H1 (cell line): ENCODE results near the gene FSIP1. TPM values are rescaled to one million over a fixed set of nuclear protein-coding genes. Genes with fewer than 3 reads are reported as not detected.

Source experiments
- CTCF ChIP-seq, 3 experiments: IDR thresholded peaks; 1 replicate in 2 of 3; 2 replicates in 1 of 3; pipeline versions ENCODE4 v1.5.1 to v1.6.1; 2011; ENCODE audit warnings: low read length in 3 of 3, mild to moderate bottlenecking in 3 of 3, inconsistent platforms in 2 of 3, low read depth in 1 of 3, moderate library complexity in 1 of 3; ENCODE audit not compliant: insufficient read depth in 1 of 3; ENCODE audit errors: control extremely low read depth in 1 of 3
- polyA plus RNA-seq, 7 experiments: library from polyadenylated mRNA; depleted of rRNA in 3 of 7; stranded (reverse) in 5 of 7; unstranded in 2 of 7; fragments of >200 nt in 5 of 7; fragments of 200-250 nt in 2 of 7; gene quantifications; 1 replicate in 5 of 7; 2 replicates in 1 of 7; 4 replicates in 1 of 7; pipeline versions ENCODE4 v1.2.1 to v1.2.3, GENCODE V29; 2011 to 2013; ENCODE audit warnings: missing spikeins in 2 of 7, mixed read lengths in 2 of 7
- total RNA-seq: library from RNA; stranded (reverse); fragmentation: NEBNext Ultra II Directional; extraction: Animal tissue kit (Norgen Biotek cat#: 25700); gene quantifications from 2 replicates; pipeline ENCODE4 v1.2.1, GENCODE V29; 2021

The FSIP1 gene
- total and polyA plus RNA-seq, 2 of the 8 experiments (the other 6 are each of a cell fraction or from before 2014, with no cell fraction given) = 0.18 to 1.3 TPM

DNA sequence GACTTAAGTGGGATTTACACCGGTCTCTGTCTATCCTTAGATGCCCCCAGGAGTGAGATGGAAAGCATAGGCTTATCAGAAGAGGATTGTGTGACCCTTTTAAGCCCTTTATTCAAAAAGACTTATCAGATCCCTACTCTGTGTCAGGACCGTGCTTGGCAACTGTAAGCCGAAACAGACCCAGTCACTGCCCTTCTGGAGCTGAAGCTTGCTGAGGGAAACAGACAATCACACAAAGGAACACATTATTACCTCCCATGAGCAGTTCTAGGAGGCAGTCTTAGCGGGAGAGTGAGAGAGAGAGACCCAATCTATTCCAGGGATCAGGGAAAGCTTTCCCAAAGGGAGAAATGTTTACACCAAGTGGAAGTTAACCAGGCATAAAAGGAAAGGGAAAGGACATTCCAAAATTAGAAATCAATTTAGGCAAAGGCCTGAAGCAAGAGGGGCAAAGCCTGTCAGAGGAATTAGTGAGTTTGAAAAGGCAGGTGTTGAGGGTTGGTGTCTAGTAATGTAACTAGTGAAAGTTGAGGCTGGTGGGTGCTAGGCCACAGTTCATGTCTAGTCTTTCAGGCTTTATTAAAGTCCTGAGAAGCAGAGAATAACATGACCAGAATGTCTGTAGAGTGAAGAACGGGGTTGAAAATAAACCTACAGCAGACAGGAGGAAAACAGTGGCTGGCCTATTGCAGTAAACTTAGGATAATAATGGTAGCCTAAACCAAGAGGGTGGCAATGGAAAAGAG, 115.1 kb downstream of the FSIP1 start (continued):
- no peak for TF ChIP-seq CTCF (IDR thresholded peaks at IDR 0.05; ENCODE audit: control extremely low read depth in 1 of 3, insufficient read depth in 1 of 3, low read depth in 1 of 3, low read length in 3 of 3)
